Epithelial cell of prostate (primary cell): Measurements from ENCODE around the gene MCOLN3.
"Not testable (repeated sequence)": the region's sequence is repeated elsewhere in the genome, so short reads cannot be mapped to it uniquely, and the experiment has no call there.

Experiments
- DNase-seq: peaks from one replicate; pipeline ENCODE4 v3.0.0-alpha.2; 2011; ENCODE audit warnings: low read depth, low spot score
- H3K27ac ChIP-seq: fragments of 450-650 bp; 2 replicates; pipeline ENCODE4 v1.5.1; 2017; ENCODE audit warnings: mild to moderate bottlenecking

Gene MCOLN3

GRCh38 chr1:84996846-84997666 lies 51.2 kb downstream of the MCOLN3 start, which contains the start of gene MCOLN2:
Gene MCOLN2, minus strand, starts transcription at chr1:84997113. Its CDS starts 241 bp downstream, at chr1:84996872.
- H3K27ac ChIP-seq: no peak within 1 kb of the TSS
- DNase-seq: no peak

- no peak overlapping the region for H3K27ac ChIP-seq
- no peak for DNase-seq
Measured at GRCh38 chr1:84995484-84996334, 52.6 kb downstream of the MCOLN3 start.

- no peak for DNase-seq
- H3K27ac ChIP-seq: no peak overlapping the region
Measured at GRCh38 chr1:84991097-84991920, 57.0 kb downstream of the MCOLN3 start.

GRCh38 chr1:84988588-84988987 lies 59.7 kb downstream of the MCOLN3 start:
- no peak for DNase-seq
- no peak overlapping the region for H3K27ac ChIP-seq

- DNase-seq, H3K27ac ChIP-seq: not testable (repeated sequence)
Measured at GRCh38 chr1:84986561-84986960, 61.7 kb downstream of the MCOLN3 start.

GRCh38 chr1:84985365-84985764 lies 62.9 kb downstream of the MCOLN3 start:
- no peak for DNase-seq

GRCh38 chr1:84982395-84982794 lies 65.9 kb downstream of the MCOLN3 start:
- no peak overlapping the region for H3K27ac ChIP-seq

More at GRCh38 chr1:84985365-84985764, 62.9 kb downstream of the MCOLN3 start:
- H3K27ac ChIP-seq: no peak overlapping the region

GRCh38 chr1:84975035-84975434 lies 73.3 kb downstream of the MCOLN3 start:
- no peak overlapping the region for H3K27ac ChIP-seq
- DNase-seq: no peak

More at GRCh38 chr1:84982395-84982794, 65.9 kb downstream of the MCOLN3 start:
- no peak for DNase-seq

- no peak overlapping the region for H3K27ac ChIP-seq
- DNase-seq: no peak
Measured at GRCh38 chr1:84973498-84974334, 74.6 kb downstream of the MCOLN3 start.

- no peak for DNase-seq
- no peak overlapping the region for H3K27ac ChIP-seq
Measured at GRCh38 chr1:84972377-84972987, 75.8 kb downstream of the MCOLN3 start.

- DNase-seq: no peak
- H3K27ac ChIP-seq: no peak overlapping the region
Measured at GRCh38 chr1:84971957-84972356, 76.3 kb downstream of the MCOLN3 start.

- no peak overlapping the region for H3K27ac ChIP-seq
- DNase-seq: no peak
Measured at GRCh38 chr1:84969489-84970250, 78.6 kb downstream of the MCOLN3 start.

GRCh38 chr1:84968865-84969264 lies 79.4 kb downstream of the MCOLN3 start:
- no peak overlapping the region for H3K27ac ChIP-seq
- DNase-seq: no peak

- no peak overlapping the region for H3K27ac ChIP-seq
- no peak for DNase-seq
Measured at GRCh38 chr1:84968101-84968500, 80.2 kb downstream of the MCOLN3 start.
